Glutamatergic neuron (in vitro differentiated cells): Measurements from ENCODE around the gene TBC1D24. TPM values are rescaled to one million over a fixed set of nuclear protein-coding genes. Genes with fewer than 3 reads are reported as not detected.
"Not testable (repeated sequence)": the region's sequence is repeated elsewhere in the genome, so short reads cannot be mapped to it uniquely, and the experiment has no call there.

Experiments
- DNase-seq: peaks from one replicate; pipeline ENCODE4 v3.0.0; 2022
- H3K27ac Mint-ChIP-seq: one replicate; pipeline ENCODE4 v1.8.0; 2020; ENCODE audit warnings: mild to moderate bottlenecking, mixed read lengths, inconsistent platforms; ENCODE audit not compliant: unreplicated experiment
- H3K27me3 Mint-ChIP-seq: one replicate; pipeline ENCODE4 v1.8.0; 2020; ENCODE audit warnings: mild to moderate bottlenecking, moderate library complexity, mixed read lengths, inconsistent platforms; ENCODE audit not compliant: unreplicated experiment
- H3K36me3 Mint-ChIP-seq: one replicate; pipeline ENCODE4 v1.8.0; 2020; ENCODE audit warnings: mild to moderate bottlenecking, mixed read lengths, inconsistent platforms; ENCODE audit not compliant: unreplicated experiment
- H3K4me1 Mint-ChIP-seq: one replicate; pipeline ENCODE4 v1.8.0; 2020; ENCODE audit warnings: mild to moderate bottlenecking, low read depth, mixed read lengths, inconsistent platforms; ENCODE audit not compliant: unreplicated experiment
- H3K4me3 Mint-ChIP-seq: one replicate; pipeline ENCODE4 v1.8.0; 2020; ENCODE audit warnings: mild to moderate bottlenecking, mixed read lengths, inconsistent platforms; ENCODE audit not compliant: unreplicated experiment
- H3K9me3 Mint-ChIP-seq: one replicate; pipeline ENCODE4 v1.8.0; 2020; ENCODE audit warnings: mild to moderate bottlenecking, moderate library complexity, mixed read lengths, inconsistent platforms; ENCODE audit not compliant: unreplicated experiment
- total RNA-seq: library from RNA; stranded (reverse); fragmentation: NEBNext Ultra II Directional; extraction: Animal tissue kit (Norgen Biotek cat#: 25700); gene quantifications from one replicate; pipeline ENCODE4 v1.2.1, GENCODE V29; 2021; ENCODE audit not compliant: unreplicated experiment
- TF ChIP-seq, protein P1 (sequence below): fragments of 200-600 bp; sonication (generic); IDR thresholded peaks from one replicate; pipeline ENCODE4 v1.5.0; 2021; ENCODE audit not compliant: partially characterized antibody, unreplicated experiment

Gene TBC1D24
- total RNA-seq, 1 donor from 2014 or later, result 58.4 TPM

DNA sequence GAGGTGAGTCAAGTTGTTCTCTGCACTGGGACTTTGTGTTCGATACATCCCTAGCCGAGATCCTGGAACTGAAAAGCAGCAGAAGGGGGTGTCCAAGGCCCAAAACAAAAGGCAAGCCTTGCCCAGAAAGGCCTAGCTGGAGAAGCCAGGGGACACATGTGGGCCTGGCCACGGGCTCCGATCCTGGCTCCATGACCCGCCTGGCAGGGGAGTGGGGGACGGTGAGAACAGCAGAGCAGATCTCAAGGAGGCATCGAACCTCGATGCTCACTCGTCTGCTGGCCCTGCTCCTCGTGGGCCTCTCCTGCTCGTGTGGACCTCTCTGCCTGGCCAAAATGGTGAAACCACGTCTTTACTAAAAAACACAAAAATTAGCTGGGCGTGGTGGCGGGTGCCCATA, 36.8 kb upstream of the TBC1D24 start:
- no peaks in the 10 kb centered on the region for H3K9me3 Mint-ChIP-seq
- no peaks in the 10 kb centered on the region for H3K36me3 Mint-ChIP-seq
- H3K27me3 Mint-ChIP-seq, result peaks cover 2% of the 10 kb centered on the region
- no peak for DNase-seq
- no peak overlapping the region for H3K27ac Mint-ChIP-seq
- TF ChIP-seq, protein P1, sequence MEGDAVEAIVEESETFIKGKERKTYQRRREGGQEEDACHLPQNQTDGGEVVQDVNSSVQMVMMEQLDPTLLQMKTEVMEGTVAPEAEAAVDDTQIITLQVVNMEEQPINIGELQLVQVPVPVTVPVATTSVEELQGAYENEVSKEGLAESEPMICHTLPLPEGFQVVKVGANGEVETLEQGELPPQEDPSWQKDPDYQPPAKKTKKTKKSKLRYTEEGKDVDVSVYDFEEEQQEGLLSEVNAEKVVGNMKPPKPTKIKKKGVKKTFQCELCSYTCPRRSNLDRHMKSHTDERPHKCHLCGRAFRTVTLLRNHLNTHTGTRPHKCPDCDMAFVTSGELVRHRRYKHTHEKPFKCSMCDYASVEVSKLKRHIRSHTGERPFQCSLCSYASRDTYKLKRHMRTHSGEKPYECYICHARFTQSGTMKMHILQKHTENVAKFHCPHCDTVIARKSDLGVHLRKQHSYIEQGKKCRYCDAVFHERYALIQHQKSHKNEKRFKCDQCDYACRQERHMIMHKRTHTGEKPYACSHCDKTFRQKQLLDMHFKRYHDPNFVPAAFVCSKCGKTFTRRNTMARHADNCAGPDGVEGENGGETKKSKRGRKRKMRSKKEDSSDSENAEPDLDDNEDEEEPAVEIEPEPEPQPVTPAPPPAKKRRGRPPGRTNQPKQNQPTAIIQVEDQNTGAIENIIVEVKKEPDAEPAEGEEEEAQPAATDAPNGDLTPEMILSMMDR, result no peak
- H3K4me1 Mint-ChIP-seq, result no peaks in the 10 kb centered on the region
- no peak overlapping the region for H3K4me3 Mint-ChIP-seq

- no peak overlapping the region for H3K4me3 Mint-ChIP-seq
- H3K27me3 Mint-ChIP-seq, result peaks cover 2% of the 10 kb centered on the region
- H3K27ac Mint-ChIP-seq, result no peak overlapping the region
- no peaks in the 10 kb centered on the region for H3K9me3 Mint-ChIP-seq
- TF ChIP-seq, protein P1, result no peak
- no peaks in the 10 kb centered on the region for H3K4me1 Mint-ChIP-seq
- no peaks in the 10 kb centered on the region for H3K36me3 Mint-ChIP-seq
- DNase-seq, result no peak
These were observed 35.3 kb upstream of the TBC1D24 start for GRCh38 chr16:2439598-2439997.

- not testable (repeated sequence) for H3K4me1 Mint-ChIP-seq, H3K4me3 Mint-ChIP-seq, H3K36me3 Mint-ChIP-seq, H3K27ac Mint-ChIP-seq, H3K27me3 Mint-ChIP-seq, DNase-seq, H3K9me3 Mint-ChIP-seq
These were observed 33.7 kb upstream of the TBC1D24 start for GRCh38 chr16:2441143-2441804.

DNA sequence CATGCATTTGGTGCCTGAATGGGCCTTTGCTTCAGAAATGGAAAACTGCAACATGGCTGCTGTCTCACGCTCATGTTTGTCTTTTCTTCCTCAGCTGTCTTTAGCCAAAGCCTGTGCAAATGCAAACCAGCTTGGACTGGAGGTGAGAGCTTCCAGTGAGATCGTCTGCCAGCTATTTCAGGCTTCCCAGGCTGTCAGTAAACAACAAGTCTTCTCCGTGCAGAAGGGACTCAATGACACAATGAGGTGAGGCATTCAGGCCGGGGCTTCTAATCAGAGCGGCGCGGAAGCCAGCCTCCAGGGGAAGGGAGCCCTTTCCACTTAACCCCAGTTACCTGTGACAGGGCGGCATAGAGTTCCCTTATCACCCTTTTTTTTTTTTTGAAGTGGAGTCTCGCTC, 31.4 kb upstream of the TBC1D24 start:
- TF ChIP-seq, protein P1, result no peak
- Mint-ChIP-seq H3K27me3 (no peaks in the 10 kb centered on the region), H3K9me3 (no peaks in the 10 kb centered on the region), H3K36me3 (no peaks in the 10 kb centered on the region), H3K4me1 (no peaks in the 10 kb centered on the region), H3K27ac (no peak overlapping the region), H3K4me3 (no peak overlapping the region)
- no peak for DNase-seq

DNA sequence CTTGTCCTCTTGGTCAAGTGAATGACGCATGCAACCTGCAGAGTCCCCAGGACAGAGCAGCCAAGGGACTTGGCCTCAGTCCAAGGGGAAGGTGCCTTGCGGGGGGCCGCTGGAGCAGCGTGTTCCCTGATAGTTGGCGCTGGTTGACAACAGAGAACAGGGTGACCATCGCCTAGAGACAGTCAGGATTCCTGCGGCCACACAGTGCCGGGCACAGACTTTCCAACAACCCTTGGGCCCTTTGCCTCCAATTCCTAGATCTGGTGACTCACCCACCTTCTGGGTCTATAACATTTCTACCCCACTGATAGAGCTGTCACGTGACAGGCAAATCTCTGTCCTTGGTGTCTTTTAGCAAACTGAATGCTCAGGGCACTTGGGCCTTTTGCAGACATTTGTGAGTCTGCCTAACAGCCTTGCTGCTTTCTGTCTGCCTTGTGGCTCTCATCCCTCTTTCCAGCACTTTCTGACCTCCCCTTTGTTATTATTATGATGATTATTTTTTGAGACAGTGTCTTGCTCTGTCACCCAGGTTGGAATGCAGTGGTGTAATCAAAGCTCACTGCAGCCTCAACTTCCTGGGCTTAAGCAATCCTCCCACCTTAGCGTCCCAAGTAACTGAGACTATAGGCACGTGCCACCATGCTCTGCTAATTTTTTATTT, 26.9 kb upstream of the TBC1D24 start:
- no peak for DNase-seq
- no peak overlapping the region for H3K4me3 Mint-ChIP-seq
- H3K36me3 Mint-ChIP-seq, result peaks cover 4% of the 10 kb centered on the region
- H3K4me1 Mint-ChIP-seq, result peaks cover 6% of the 10 kb centered on the region
- H3K9me3 Mint-ChIP-seq, result peaks cover 2% of the 10 kb centered on the region
- TF ChIP-seq, protein P1, result no peak
- H3K27ac Mint-ChIP-seq, result no peak overlapping the region
- H3K27me3 Mint-ChIP-seq, result peaks cover 5% of the 10 kb centered on the region
